GM18858 (cell line): ENCODE data around the gene C21orf58.

Experiments
- ATAC-seq: cut with Tn5 transposase; IDR thresholded peaks from one replicate; pipeline ENCODE4 v1.9.1; 2021; ENCODE audit not compliant: unreplicated experiment

Gene C21orf58

GRCh38 chr21:46297338-46298271 lies 26.1 kb downstream of the C21orf58 start:
- no peak for ATAC-seq

- no peak for ATAC-seq
These were observed 27.5 kb downstream of the C21orf58 start for GRCh38 chr21:46295996-46296752.

GRCh38 chr21:46295177-46295770 lies 28.4 kb downstream of the C21orf58 start:
- ATAC-seq: no peak

GRCh38 chr21:46294647-46295176 lies 29.0 kb downstream of the C21orf58 start:
- no peak for ATAC-seq

- no peak for ATAC-seq
These were observed 32.1 kb downstream of the C21orf58 start for GRCh38 chr21:46291561-46291960.

GRCh38 chr21:46289655-46290179 lies 34.0 kb downstream of the C21orf58 start:
- ATAC-seq: no peak

- no peak for ATAC-seq
These were observed 36.1 kb downstream of the C21orf58 start for GRCh38 chr21:46287541-46287940.

- peak; percentile 22 for ATAC-seq
These were observed 37.0 kb downstream of the C21orf58 start for GRCh38 chr21:46286648-46287002.

- ATAC-seq: peak; percentile 62
These were observed 37.7 kb downstream of the C21orf58 start, which contains the start of gene YBEY for GRCh38 chr21:46285761-46286647. Gene YBEY (plus strand): TSS chr21:46286342. CDS start chr21:46286914, 572 bp downstream.

GRCh38 chr21:46285206-46285661 lies 38.4 kb downstream of the C21orf58 start, which contains the start of gene MCM3AP:
Gene MCM3AP (minus strand): TSS chr21:46285611. CDS start chr21:46285286, 325 bp downstream.
- no peak for ATAC-seq

- ATAC-seq: no peak
These were observed 38.9 kb downstream of the C21orf58 start for GRCh38 chr21:46284733-46285132.

- no peak for ATAC-seq
These were observed 39.5 kb downstream of the C21orf58 start for GRCh38 chr21:46284077-46284644.

- no peak for ATAC-seq
These were observed 48.8 kb downstream of the C21orf58 start for GRCh38 chr21:46274797-46275390.

- no peak for ATAC-seq
These were observed 50.3 kb downstream of the C21orf58 start for GRCh38 chr21:46273341-46273740.

GRCh38 chr21:46269466-46269865 lies 54.2 kb downstream of the C21orf58 start:
- no peak for ATAC-seq

GRCh38 chr21:46268371-46268770 lies 55.3 kb downstream of the C21orf58 start:
- no peak for ATAC-seq

- ATAC-seq: no peak
These were observed 56.7 kb downstream of the C21orf58 start for GRCh38 chr21:46266946-46267345.

- ATAC-seq: no peak
These were observed 57.7 kb downstream of the C21orf58 start for GRCh38 chr21:46265736-46266525.
